Transverse colon (tissue), 4 donors: ENCODE measurements around the gene ATF6B.

Experiments
- EP300 ChIP-seq: sonication (generic); formaldehyde crosslinking; IDR thresholded peaks from one replicate; pipeline ENCODE4 v1.6.1; 2017; ENCODE audit warnings: antibody characterized with exemption, low read depth
- POLR2A ChIP-seq: fragments of 450-650 bp; IDR thresholded peaks from one replicate; pipeline ENCODE4 v1.6.1; 2016; ENCODE audit warnings: antibody characterized with exemption, mild to moderate bottlenecking, moderate library complexity
- POLR2AphosphoS5 ChIP-seq, 3 donors: sonication (generic); formaldehyde crosslinking; IDR thresholded peaks; one replicate each; pipeline ENCODE4 v1.6.1; 2016; ENCODE audit warnings: antibody characterized with exemption in 3 of 3
- TF ChIP-seq, protein P1 (sequence below), 5 experiments: fragments of 200-600 bp in 3 of 5; fragments of 450-650 bp in 2 of 5; sonication (generic) in 3 of 5; IDR thresholded peaks; 1 replicate in 2 of 5; 2 replicates in 3 of 5; pipeline ENCODE4 v1.5.1; 2016 to 2017; ENCODE audit warnings: antibody characterized with exemption in 5 of 5, inconsistent platforms in 3 of 5, mild to moderate bottlenecking in 2 of 5, moderate library complexity in 1 of 5

DNA sequence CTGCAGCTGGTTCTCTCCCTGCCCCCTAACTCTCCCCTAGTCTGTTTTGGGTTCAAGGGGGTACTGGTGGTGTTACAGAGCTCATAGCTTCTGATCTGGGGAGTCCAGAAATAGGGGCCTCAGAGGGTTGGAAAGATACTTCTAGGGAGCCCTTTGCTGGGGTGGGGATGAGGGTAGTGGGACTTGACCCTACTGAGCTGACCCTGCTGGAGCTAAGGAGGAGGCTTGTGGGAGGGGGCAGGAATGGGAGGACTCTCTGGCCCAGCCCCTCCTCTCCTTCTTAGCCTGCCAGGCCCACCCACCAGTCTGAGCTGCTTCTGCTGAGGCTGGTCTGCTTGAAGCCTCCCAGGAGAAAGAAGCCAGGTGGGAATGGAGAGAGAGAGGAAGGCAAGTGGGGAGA is 36.2 kb upstream of the ATF6B start, which contains the start of gene EGFL8:
- TF ChIP-seq, protein P1, sequence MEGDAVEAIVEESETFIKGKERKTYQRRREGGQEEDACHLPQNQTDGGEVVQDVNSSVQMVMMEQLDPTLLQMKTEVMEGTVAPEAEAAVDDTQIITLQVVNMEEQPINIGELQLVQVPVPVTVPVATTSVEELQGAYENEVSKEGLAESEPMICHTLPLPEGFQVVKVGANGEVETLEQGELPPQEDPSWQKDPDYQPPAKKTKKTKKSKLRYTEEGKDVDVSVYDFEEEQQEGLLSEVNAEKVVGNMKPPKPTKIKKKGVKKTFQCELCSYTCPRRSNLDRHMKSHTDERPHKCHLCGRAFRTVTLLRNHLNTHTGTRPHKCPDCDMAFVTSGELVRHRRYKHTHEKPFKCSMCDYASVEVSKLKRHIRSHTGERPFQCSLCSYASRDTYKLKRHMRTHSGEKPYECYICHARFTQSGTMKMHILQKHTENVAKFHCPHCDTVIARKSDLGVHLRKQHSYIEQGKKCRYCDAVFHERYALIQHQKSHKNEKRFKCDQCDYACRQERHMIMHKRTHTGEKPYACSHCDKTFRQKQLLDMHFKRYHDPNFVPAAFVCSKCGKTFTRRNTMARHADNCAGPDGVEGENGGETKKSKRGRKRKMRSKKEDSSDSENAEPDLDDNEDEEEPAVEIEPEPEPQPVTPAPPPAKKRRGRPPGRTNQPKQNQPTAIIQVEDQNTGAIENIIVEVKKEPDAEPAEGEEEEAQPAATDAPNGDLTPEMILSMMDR (IDR thresholded peaks at IDR 0.05) = no peak
- TF ChIP-seq POLR2A (no peak), POLR2AphosphoS5 (IDR thresholded peaks at IDR 0.05) (no peak), EP300 (no peak)
